Left ventricle myocardium inferior (tissue), 1 donor: ENCODE results near the gene NEURL1. TPM values are rescaled to one million over a fixed set of nuclear protein-coding genes. Genes with fewer than 3 reads are reported as not detected.

Experiments used
- DNase-seq: peaks from one replicate; pipeline ENCODE4 v3.0.0-alpha.2; 2020
- H3K27ac ChIP-seq: fragments of 200-600 bp; replicated peaks from 2 replicates; pipeline ENCODE4 v1.8.0; 2021
- H3K27me3 ChIP-seq: fragments of 200-600 bp; 2 replicates; pipeline ENCODE4 v1.8.0; 2021; ENCODE audit warnings: low read depth
- H3K36me3 ChIP-seq: fragments of 200-600 bp; 2 replicates; pipeline ENCODE4 v1.8.0; 2021
- H3K4me1 ChIP-seq: fragments of 200-600 bp; 2 replicates; pipeline ENCODE4 v1.8.0; 2021
- H3K4me3 ChIP-seq: fragments of 200-600 bp; 2 replicates; pipeline ENCODE4 v1.8.0; 2021; ENCODE audit warnings: mild to moderate bottlenecking, moderate library complexity
- H3K9me3 ChIP-seq: fragments of 200-600 bp; replicated peaks from 2 replicates; pipeline ENCODE4 v1.8.0; 2021
- CTCF ChIP-seq: fragments of 200-600 bp; IDR thresholded peaks from 2 replicates; pipeline ENCODE4 v1.8.0; 2021; ENCODE audit warnings: antibody characterized with exemption, mild to moderate bottlenecking, borderline replicate concordance
- intact Hi-C: fragments of 100-400 bp; cut with micrococcal nuclease; formaldehyde crosslinking; loops from one replicate; pipeline ENCODE4 v1.11.0; 2022
- total RNA-seq: library from RNA; stranded (reverse); fragmentation: NEBNext Ultra II Directional; extraction: Animal tissue kit (Norgen Biotek cat#: 25700); gene quantifications from one replicate; pipeline ENCODE4 v1.2.1, GENCODE V29; 2021
- donor health status: DM: no; HTN: yes; CAD: no; lungs with severe emphysema.

Gene NEURL1
- total RNA-seq, 1 donor from 2014 or later: 0.14 TPM

GRCh38 chr10:103637011-103637410 lies 143.5 kb downstream of the NEURL1 start:
- Histone ChIP-seq H3K9me3 (no peaks in the 10 kb centered on the region), H3K27ac (peak overlapping the region; percentile 86), H3K36me3 (peaks cover 11% of the 10 kb centered on the region), H3K4me1 (peaks cover 75% of the 10 kb centered on the region), H3K27me3 (no peaks in the 10 kb centered on the region), H3K4me3 (no peak overlapping the region)
- intact Hi-C loops: no loop called here
- no peak for TF ChIP-seq CTCF
- no peak for DNase-seq

DNA sequence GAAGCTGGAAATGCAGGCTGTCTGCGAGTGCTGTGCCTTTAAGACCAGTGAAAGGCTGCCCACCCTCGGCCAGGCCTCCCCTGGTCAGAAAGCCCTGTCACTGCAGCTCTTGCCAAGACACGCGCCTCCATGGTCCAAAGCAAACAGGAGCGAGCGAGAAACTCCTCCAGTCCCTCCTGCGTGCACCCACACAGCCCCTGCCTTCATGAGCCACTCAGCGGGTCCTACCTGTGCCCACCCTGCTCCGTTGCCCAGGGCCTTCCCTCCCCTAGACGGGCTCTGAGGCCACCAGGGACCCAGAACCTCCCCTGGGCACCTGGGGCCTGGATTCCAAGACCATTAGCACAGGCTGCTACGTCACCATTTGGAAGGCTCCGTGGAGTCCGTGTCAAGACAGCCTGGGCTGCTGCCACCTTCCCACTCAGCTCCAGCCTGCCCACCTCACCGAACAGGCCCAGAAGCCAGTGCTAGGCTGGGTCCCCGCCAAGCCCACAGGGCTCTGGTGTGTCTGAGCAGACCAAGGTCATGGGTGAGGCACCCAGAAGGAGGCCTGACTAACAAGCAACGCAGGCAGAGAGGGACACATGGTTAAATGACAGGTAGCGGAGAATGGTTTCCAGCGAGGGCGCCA lies 144.5 kb downstream of the NEURL1 start:
- peak; percentile 78 for DNase-seq
- no peak for TF ChIP-seq CTCF
- peaks cover 8% of the 10 kb centered on the region for H3K36me3 ChIP-seq
- H3K9me3 ChIP-seq: no peaks in the 10 kb centered on the region
- peak overlapping the region; percentile 86 for H3K27ac ChIP-seq
- intact Hi-C loops: no loop called here
- peak overlapping the region; percentile 18 for H3K4me3 ChIP-seq
- peaks cover 72% of the 10 kb centered on the region for H3K4me1 ChIP-seq
- H3K27me3 ChIP-seq: no peaks in the 10 kb centered on the region

- peak overlapping the region; percentile 86 for H3K27ac ChIP-seq
- H3K27me3 ChIP-seq: no peaks in the 10 kb centered on the region
- peaks cover 4% of the 10 kb centered on the region for H3K36me3 ChIP-seq
- no peak overlapping the region for H3K4me3 ChIP-seq
- intact Hi-C loops: no loop called here
- TF ChIP-seq CTCF: no peak
- DNase-seq: no peak
- H3K4me1 ChIP-seq: peaks cover 72% of the 10 kb centered on the region
- H3K9me3 ChIP-seq: no peaks in the 10 kb centered on the region
Observed at GRCh38 chr10:103638948-103639347, 145.4 kb downstream of the NEURL1 start.

- H3K27ac ChIP-seq: peak overlapping the region; percentile 79
- H3K4me3 ChIP-seq: no peak overlapping the region
- peaks cover 76% of the 10 kb centered on the region for H3K4me1 ChIP-seq
- intact Hi-C loops: no loop called here
- TF ChIP-seq CTCF: no peak
- H3K36me3 ChIP-seq: no peaks in the 10 kb centered on the region
- H3K9me3 ChIP-seq: no peaks in the 10 kb centered on the region
- H3K27me3 ChIP-seq: no peaks in the 10 kb centered on the region
- DNase-seq: no peak
Observed at GRCh38 chr10:103640436-103641181, 147.1 kb downstream of the NEURL1 start.

DNA sequence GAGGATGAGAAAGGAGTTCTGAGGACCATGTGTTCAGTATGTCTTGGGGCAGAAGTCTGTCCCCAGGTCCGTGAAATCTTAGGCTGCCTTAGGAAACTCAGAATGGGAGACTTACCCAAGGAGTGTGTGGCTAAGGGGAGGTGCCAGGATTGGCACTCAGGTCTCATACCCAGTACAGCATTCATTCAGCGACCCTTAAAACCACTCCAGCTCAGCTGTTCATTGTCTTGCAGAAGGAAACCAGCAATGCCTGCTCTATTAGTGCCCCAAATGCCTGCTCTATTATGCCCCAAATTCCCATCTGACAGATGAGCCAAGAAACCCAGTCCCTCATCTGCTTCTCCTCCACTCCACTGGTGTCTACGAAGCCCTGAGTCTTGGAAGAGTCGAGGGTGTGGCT lies 147.8 kb downstream of the NEURL1 start:
- Histone ChIP-seq H3K27ac (peak overlapping the region; percentile 79), H3K27me3 (no peaks in the 10 kb centered on the region), H3K36me3 (no peaks in the 10 kb centered on the region), H3K4me3 (no peak overlapping the region), H3K4me1 (peaks cover 76% of the 10 kb centered on the region), H3K9me3 (no peaks in the 10 kb centered on the region)
- intact Hi-C loops: no loop called here
- TF ChIP-seq CTCF: no peak
- DNase-seq: no peak

Other genes starting within 250 kb of the NEURL1 start
- gene RPEL1, start 247.8 kb upstream of the NEURL1 start, total RNA-seq: not detected
- gene INA, start 216.6 kb upstream of the NEURL1 start, total RNA-seq: not detected
- gene PCGF6, start 142.6 kb upstream of the NEURL1 start, total RNA-seq: 5.4 TPM
- gene TAF5, start 125.7 kb upstream of the NEURL1 start, total RNA-seq: 2.4 TPM
- 1,231 TPM for gene ATP5MK, start 97.2 kb upstream of the NEURL1 start, total RNA-seq
- 11.2 TPM for gene PDCD11, start 97.1 kb upstream of the NEURL1 start, total RNA-seq
- 11.3 TPM for gene CALHM2, start 41.3 kb upstream of the NEURL1 start, total RNA-seq
- gene CALHM1, start 34.8 kb upstream of the NEURL1 start, total RNA-seq: not detected
- not detected for gene CALHM3, start 14.5 kb upstream of the NEURL1 start, total RNA-seq